GM23338 (cell line): Measurements from ENCODE around the gene CTNNA2. TPM values are rescaled to one million over a fixed set of nuclear protein-coding genes. Genes with fewer than 3 reads are reported as not detected.

Source experiments
- ATAC-seq: fragments of 200-7000 bp; cut with Tn5 transposase; 3 replicates; pipeline ENCODE4 v1.9.1; 2020
- DNase-seq: peaks from one replicate; pipeline ENCODE4 v3.0.0-alpha.2; 2015; ENCODE audit warnings: low spot score
- H2AFZ ChIP-seq: fragments of 200-600 bp; sonication (generic); 2 replicates; pipeline ENCODE4 v1.8.0; 2016; ENCODE audit warnings: antibody characterized with exemption, mild to moderate bottlenecking, moderate library complexity
- H3F3A ChIP-seq: fragments of 200-600 bp; sonication (generic); replicated peaks from 2 replicates; pipeline ENCODE4 v1.8.0; 2017; ENCODE audit warnings: antibody characterized with exemption, mixed run types, low read depth
- H3K27ac ChIP-seq: fragments of 200-600 bp; sonication (generic); 2 replicates; pipeline ENCODE4 v1.6.1; 2016; ENCODE audit warnings: low read depth
- H3K27me3 ChIP-seq: fragments of 200-600 bp; sonication (generic); 2 replicates; pipeline ENCODE4 v1.8.0; 2016; ENCODE audit warnings: mild to moderate bottlenecking, mixed run types, moderate library complexity; ENCODE audit not compliant: insufficient read depth
- H3K36me3 ChIP-seq: fragments of 200-600 bp; sonication (generic); 2 replicates; pipeline ENCODE4 v1.8.0; 2016; ENCODE audit warnings: mild to moderate bottlenecking; ENCODE audit not compliant: insufficient read depth
- H3K4me1 ChIP-seq: fragments of 200-600 bp; sonication (generic); 2 replicates; pipeline ENCODE4 v1.8.0; 2016; ENCODE audit warnings: mild to moderate bottlenecking, moderate library complexity; ENCODE audit not compliant: insufficient read depth
- H3K4me2 ChIP-seq: fragments of 200-600 bp; sonication (generic); 2 replicates; pipeline ENCODE4 v1.7.1; 2017; ENCODE audit warnings: mixed run types
- H3K4me3 ChIP-seq: fragments of 200-600 bp; sonication (generic); 2 replicates; pipeline ENCODE4 v1.6.1; 2016; ENCODE audit warnings: mixed run types
- H3K79me2 ChIP-seq: fragments of 200-600 bp; sonication (generic); replicated peaks from 2 replicates; pipeline ENCODE4 v1.8.0; 2017; ENCODE audit warnings: mild to moderate bottlenecking; ENCODE audit not compliant: insufficient read depth
- H3K9me2 ChIP-seq: fragments of 200-600 bp; sonication (generic); 2 replicates; pipeline ENCODE4 v1.8.0; 2017; ENCODE audit not compliant: insufficient read depth
- H4K20me1 ChIP-seq: fragments of 200-600 bp; sonication (generic); replicated peaks from 2 replicates; pipeline ENCODE4 v1.8.0; 2017; ENCODE audit warnings: mild to moderate bottlenecking; ENCODE audit not compliant: insufficient read depth
- H3K27ac Mint-ChIP-seq: 2 replicates; pipeline ENCODE4 v1.8.0; 2020; ENCODE audit warnings: inconsistent platforms, mild to moderate bottlenecking, moderate library complexity, mixed read lengths
- H3K27me3 Mint-ChIP-seq: 3 replicates; pipeline ENCODE4 v1.8.0; 2022; ENCODE audit warnings: low read depth, mild to moderate bottlenecking, moderate library complexity, mixed read lengths, inconsistent platforms; ENCODE audit not compliant: insufficient read depth, poor library complexity
- H3K36me3 Mint-ChIP-seq: 3 replicates; pipeline ENCODE4 v1.8.0; 2021; ENCODE audit warnings: low read depth, mild to moderate bottlenecking, inconsistent platforms, moderate library complexity, mixed read lengths
- H3K4me1 Mint-ChIP-seq: 3 replicates; pipeline ENCODE4 v1.8.0; 2020; ENCODE audit warnings: mild to moderate bottlenecking, inconsistent platforms, mixed read lengths
- H3K4me3 Mint-ChIP-seq: 3 replicates; pipeline ENCODE4 v1.8.0; 2021; ENCODE audit warnings: moderate library complexity, mild to moderate bottlenecking, inconsistent platforms, mixed read lengths
- H3K9me3 Mint-ChIP-seq: 3 replicates; pipeline ENCODE4 v1.8.0; 2020; ENCODE audit warnings: moderate library complexity, mild to moderate bottlenecking, inconsistent platforms, mixed read lengths
- CREB1 ChIP-seq: fragments of 250-450 bp; sonication (Bioruptor Pico); IDR thresholded peaks from 2 replicates; pipeline ENCODE4 v1.5.0; 2020; ENCODE audit warnings: low read depth, mild to moderate bottlenecking, moderate library complexity
- NANOG ChIP-seq: IDR thresholded peaks from 2 replicates; pipeline ENCODE4 v1.6.1; 2016; ENCODE audit warnings: antibody characterized with exemption, borderline replicate concordance
- ZNF114 ChIP-seq: fragments of 250-450 bp; sonication (Bioruptor Pico); IDR thresholded peaks from 2 replicates; pipeline ENCODE4 v1.5.0; 2020; ENCODE audit warnings: mild to moderate bottlenecking, moderate library complexity
- ZNF331 ChIP-seq: fragments of 250-450 bp; sonication (Bioruptor Pico); IDR thresholded peaks from 2 replicates; pipeline ENCODE4 v1.5.0; 2020; ENCODE audit warnings: low read depth, mild to moderate bottlenecking, moderate library complexity
- polyA plus RNA-seq: library from polyadenylated mRNA; unstranded; fragments of >200 nt; fragmentation: Nextera tagmentation; extraction: Ambion mirVana; gene quantifications from 2 replicates; pipeline ENCODE4 v1.2.1, GENCODE V29; 2016
- total RNA-seq: library from RNA; depleted of rRNA; stranded (reverse); fragments of >200 nt; shearing (Covaris generic); gene quantifications from 2 replicates; pipeline ENCODE4 v1.2.3, GENCODE V29; 2014
- TF ChIP-seq, protein P1 (sequence below): fragments of 250-450 bp; sonication (Bioruptor Pico); IDR thresholded peaks from 2 replicates; pipeline ENCODE4 v1.5.0; 2020; ENCODE audit warnings: mild to moderate bottlenecking, moderate library complexity
- TF ChIP-seq, protein P2 (sequence below), 2 experiments: fragments of 200-600 bp in 1 of 2; sonication (generic) in 1 of 2; conservative IDR thresholded peaks; 2 replicates each; pipeline versions ENCODE4 v1.5.1 to v1.6.1; 2016 to 2017; ENCODE audit warnings: antibody characterized with exemption in 2 of 2, low read depth in 2 of 2, mild to moderate bottlenecking in 2 of 2, moderate library complexity in 1 of 2

The CTNNA2 gene
- total and polyA plus RNA-seq, 2 experiments from 2014 or later = 6.4 to 15.6 TPM

DNA sequence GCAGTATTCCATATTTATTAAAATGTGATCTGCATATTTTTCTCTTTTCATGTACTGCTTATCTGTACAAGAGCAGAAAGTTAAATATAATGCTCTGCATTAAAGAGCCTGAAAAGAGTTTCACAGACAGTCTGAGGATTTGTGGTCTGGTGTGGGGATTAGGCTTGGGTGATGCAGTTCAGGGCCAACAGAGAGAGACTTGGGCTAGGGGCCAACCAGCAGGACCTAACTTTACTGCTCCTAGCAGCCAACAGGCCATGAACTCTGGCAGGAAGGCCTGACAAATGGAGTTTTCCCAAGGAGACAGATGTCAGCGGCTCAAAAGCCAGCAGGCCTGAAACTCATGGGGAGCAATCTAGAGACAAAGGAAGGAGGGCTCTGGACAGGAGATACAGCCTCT lies 622.1 kb downstream of the CTNNA2 start (continued):
- TF ChIP-seq, protein P1, sequence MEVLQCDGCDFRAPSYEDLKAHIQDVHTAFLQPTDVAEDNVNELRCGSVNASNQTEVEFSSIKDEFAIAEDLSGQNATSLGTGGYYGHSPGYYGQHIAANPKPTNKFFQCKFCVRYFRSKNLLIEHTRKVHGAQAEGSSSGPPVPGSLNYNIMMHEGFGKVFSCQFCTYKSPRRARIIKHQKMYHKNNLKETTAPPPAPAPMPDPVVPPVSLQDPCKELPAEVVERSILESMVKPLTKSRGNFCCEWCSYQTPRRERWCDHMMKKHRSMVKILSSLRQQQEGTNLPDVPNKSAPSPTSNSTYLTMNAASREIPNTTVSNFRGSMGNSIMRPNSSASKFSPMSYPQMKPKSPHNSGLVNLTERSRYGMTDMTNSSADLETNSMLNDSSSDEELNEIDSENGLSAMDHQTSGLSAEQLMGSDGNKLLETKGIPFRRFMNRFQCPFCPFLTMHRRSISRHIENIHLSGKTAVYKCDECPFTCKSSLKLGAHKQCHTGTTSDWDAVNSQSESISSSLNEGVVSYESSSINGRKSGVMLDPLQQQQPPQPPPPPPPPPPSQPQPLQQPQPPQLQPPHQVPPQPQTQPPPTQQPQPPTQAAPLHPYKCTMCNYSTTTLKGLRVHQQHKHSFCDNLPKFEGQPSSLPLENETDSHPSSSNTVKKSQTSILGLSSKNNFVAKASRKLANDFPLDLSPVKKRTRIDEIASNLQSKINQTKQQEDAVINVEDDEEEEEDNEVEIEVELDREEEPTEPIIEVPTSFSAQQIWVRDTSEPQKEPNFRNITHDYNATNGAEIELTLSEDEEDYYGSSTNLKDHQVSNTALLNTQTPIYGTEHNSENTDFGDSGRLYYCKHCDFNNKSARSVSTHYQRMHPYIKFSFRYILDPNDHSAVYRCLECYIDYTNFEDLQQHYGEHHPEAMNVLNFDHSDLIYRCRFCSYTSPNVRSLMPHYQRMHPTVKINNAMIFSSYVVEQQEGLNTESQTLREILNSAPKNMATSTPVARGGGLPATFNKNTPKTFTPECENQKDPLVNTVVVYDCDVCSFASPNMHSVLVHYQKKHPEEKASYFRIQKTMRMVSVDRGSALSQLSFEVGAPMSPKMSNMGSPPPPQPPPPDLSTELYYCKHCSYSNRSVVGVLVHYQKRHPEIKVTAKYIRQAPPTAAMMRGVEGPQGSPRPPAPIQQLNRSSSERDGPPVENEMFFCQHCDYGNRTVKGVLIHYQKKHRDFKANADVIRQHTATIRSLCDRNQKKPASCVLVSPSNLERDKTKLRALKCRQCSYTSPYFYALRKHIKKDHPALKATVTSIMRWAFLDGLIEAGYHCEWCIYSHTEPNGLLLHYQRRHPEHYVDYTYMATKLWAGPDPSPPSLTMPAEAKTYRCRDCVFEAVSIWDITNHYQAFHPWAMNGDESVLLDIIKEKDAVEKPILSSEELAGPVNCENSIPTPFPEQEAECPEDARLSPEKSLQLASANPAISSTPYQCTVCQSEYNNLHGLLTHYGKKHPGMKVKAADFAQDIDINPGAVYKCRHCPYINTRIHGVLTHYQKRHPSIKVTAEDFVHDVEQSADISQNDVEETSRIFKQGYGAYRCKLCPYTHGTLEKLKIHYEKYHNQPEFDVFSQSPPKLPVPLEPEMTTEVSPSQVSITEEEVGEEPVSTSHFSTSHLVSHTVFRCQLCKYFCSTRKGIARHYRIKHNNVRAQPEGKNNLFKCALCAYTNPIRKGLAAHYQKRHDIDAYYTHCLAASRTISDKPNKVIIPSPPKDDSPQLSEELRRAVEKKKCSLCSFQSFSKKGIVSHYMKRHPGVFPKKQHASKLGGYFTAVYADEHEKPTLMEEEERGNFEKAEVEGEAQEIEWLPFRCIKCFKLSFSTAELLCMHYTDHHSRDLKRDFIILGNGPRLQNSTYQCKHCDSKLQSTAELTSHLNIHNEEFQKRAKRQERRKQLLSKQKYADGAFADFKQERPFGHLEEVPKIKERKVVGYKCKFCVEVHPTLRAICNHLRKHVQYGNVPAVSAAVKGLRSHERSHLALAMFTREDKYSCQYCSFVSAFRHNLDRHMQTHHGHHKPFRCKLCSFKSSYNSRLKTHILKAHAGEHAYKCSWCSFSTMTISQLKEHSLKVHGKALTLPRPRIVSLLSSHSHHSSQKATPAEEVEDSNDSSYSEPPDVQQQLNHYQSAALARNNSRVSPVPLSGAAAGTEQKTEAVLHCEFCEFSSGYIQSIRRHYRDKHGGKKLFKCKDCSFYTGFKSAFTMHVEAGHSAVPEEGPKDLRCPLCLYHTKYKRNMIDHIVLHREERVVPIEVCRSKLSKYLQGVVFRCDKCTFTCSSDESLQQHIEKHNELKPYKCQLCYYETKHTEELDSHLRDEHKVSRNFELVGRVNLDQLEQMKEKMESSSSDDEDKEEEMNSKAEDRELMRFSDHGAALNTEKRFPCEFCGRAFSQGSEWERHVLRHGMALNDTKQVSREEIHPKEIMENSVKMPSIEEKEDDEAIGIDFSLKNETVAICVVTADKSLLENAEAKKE = no peak
- TF ChIP-seq ZNF114 (CRISPR knock-in tag) = no peak
- TF ChIP-seq ZNF331 (CRISPR knock-in tag) = no peak
- no peak for TF ChIP-seq NANOG

GRCh38 chr2:80136338-80136737 lies 623.5 kb downstream of the CTNNA2 start:
- H3K79me2 ChIP-seq = no peaks in the 10 kb centered on the region
- 0 out of 2 replicates have a peak overlapping the region, but pooled peaks have one; percentile 11 for H3K4me2 ChIP-seq
- 0 out of 2 replicates have a peak, but pooled peaks have one; percentile 7 for TF ChIP-seq NANOG
- TF ChIP-seq, protein P2, sequence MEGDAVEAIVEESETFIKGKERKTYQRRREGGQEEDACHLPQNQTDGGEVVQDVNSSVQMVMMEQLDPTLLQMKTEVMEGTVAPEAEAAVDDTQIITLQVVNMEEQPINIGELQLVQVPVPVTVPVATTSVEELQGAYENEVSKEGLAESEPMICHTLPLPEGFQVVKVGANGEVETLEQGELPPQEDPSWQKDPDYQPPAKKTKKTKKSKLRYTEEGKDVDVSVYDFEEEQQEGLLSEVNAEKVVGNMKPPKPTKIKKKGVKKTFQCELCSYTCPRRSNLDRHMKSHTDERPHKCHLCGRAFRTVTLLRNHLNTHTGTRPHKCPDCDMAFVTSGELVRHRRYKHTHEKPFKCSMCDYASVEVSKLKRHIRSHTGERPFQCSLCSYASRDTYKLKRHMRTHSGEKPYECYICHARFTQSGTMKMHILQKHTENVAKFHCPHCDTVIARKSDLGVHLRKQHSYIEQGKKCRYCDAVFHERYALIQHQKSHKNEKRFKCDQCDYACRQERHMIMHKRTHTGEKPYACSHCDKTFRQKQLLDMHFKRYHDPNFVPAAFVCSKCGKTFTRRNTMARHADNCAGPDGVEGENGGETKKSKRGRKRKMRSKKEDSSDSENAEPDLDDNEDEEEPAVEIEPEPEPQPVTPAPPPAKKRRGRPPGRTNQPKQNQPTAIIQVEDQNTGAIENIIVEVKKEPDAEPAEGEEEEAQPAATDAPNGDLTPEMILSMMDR (conservative IDR thresholded peaks at IDR 0.05; ENCODE audit: low read depth in 2 of 2) = no peak
- TF ChIP-seq, protein P1 = 0 out of 2 replicates have a peak, but pooled peaks have one; percentile 42
- TF ChIP-seq CREB1 = no peak
- TF ChIP-seq ZNF331 (CRISPR knock-in tag) = no peak
- peaks cover 5% of the 10 kb centered on the region; the same call in 1 of the 3 replicates for H3K9me3 Mint-ChIP-seq
- no peaks in the 10 kb centered on the region for H4K20me1 ChIP-seq
- H2AFZ ChIP-seq = no peak overlapping the region
- no peak overlapping the region for H3K27ac Mint-ChIP-seq
- no peaks in the 10 kb centered on the region for H3K36me3 ChIP-seq
- no peak overlapping the region for H3K4me3 Mint-ChIP-seq
- H3K4me1 Mint-ChIP-seq = peaks cover 10% of the 10 kb centered on the region
- no peaks in the 10 kb centered on the region for H3F3A ChIP-seq
- peak; percentile 35; the same call in 2 of the 3 replicates for ATAC-seq
- H3K4me1 ChIP-seq = peaks cover 16% of the 10 kb centered on the region
- peaks cover 3% of the 10 kb centered on the region; the same call in 1 of the 3 replicates for H3K36me3 Mint-ChIP-seq
- no peak overlapping the region for H3K4me3 ChIP-seq
- H3K27ac ChIP-seq = no peak overlapping the region
- no peaks in the 10 kb centered on the region for H3K27me3 Mint-ChIP-seq
- peaks cover 14% of the 10 kb centered on the region; the same call in 1 of the 2 replicates for H3K9me2 ChIP-seq
- no peak for DNase-seq
- no peaks in the 10 kb centered on the region for H3K27me3 ChIP-seq
